Keratinocyte (primary cell): Measurements from ENCODE around the gene SLC39A13.

ENCODE experiments used
- EZH2 ChIP-seq: IDR thresholded peaks from one replicate; pipeline ENCODE4 v1.6.1; 2012; ENCODE audit warnings: inconsistent platforms, mild to moderate bottlenecking, low read length, moderate library complexity
- TF ChIP-seq, protein P1 (sequence below), 3 experiments: IDR thresholded peaks in 1 of 3; conservative IDR thresholded peaks in 1 of 3; optimal IDR thresholded peaks in 1 of 3; 2 replicates in 2 of 3; 3 replicates in 1 of 3; pipeline versions ENCODE3 to v1.5.1; 2011; ENCODE audit warnings: low read length in 3 of 3, mild to moderate bottlenecking in 3 of 3, moderate library complexity in 2 of 3, control low read depth in 1 of 3, inconsistent platforms in 1 of 3; ENCODE audit not compliant: insufficient read depth in 2 of 3; ENCODE audit errors: extremely low read depth in 1 of 3

GRCh38 chr11:47435687-47436086 lies 27.3 kb downstream of the SLC39A13 start:
- TF ChIP-seq, protein P1, sequence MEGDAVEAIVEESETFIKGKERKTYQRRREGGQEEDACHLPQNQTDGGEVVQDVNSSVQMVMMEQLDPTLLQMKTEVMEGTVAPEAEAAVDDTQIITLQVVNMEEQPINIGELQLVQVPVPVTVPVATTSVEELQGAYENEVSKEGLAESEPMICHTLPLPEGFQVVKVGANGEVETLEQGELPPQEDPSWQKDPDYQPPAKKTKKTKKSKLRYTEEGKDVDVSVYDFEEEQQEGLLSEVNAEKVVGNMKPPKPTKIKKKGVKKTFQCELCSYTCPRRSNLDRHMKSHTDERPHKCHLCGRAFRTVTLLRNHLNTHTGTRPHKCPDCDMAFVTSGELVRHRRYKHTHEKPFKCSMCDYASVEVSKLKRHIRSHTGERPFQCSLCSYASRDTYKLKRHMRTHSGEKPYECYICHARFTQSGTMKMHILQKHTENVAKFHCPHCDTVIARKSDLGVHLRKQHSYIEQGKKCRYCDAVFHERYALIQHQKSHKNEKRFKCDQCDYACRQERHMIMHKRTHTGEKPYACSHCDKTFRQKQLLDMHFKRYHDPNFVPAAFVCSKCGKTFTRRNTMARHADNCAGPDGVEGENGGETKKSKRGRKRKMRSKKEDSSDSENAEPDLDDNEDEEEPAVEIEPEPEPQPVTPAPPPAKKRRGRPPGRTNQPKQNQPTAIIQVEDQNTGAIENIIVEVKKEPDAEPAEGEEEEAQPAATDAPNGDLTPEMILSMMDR (optimal IDR thresholded peaks at IDR 0.05 in 1 of 3, IDR thresholded peaks at IDR 0.05 in 1 of 3, conservative IDR thresholded peaks at IDR 0.05 in 1 of 3; ENCODE audit: extremely low read depth in 1 of 3, insufficient read depth in 2 of 3, low read length in 3 of 3), result no peak
- TF ChIP-seq EZH2, result no peak
